DOHH2 (cell line): ENCODE measurements around the gene MOV10L1.
A peak's percentile ranks its signal among the peaks of the same experiment; 100 is the strongest.

Experiments
- H3F3A ChIP-seq: fragments of 200-600 bp; sonication (generic), shearing (Covaris generic); 2 replicates; pipeline ENCODE4 v1.6.0; 2016; ENCODE audit warnings: antibody characterized with exemption, mild to moderate bottlenecking; ENCODE audit not compliant: control insufficient read depth, insufficient read depth
- H3K27ac ChIP-seq: fragments of 200-600 bp; sonication (generic); 2 replicates; pipeline ENCODE4 v1.5.1; 2014; ENCODE audit warnings: low read depth, mild to moderate bottlenecking, low read length, moderate library complexity
- H3K27me3 ChIP-seq: fragments of 200-600 bp; sonication (generic); 2 replicates; pipeline ENCODE4 v1.6.1; 2014; ENCODE audit warnings: mild to moderate bottlenecking, low read length, mixed read lengths; ENCODE audit not compliant: control insufficient read depth
- H3K36me3 ChIP-seq: fragments of 200-600 bp; sonication (generic); 2 replicates; pipeline ENCODE4 v1.6.1; 2014; ENCODE audit warnings: mild to moderate bottlenecking, low read length, moderate library complexity, mixed read lengths; ENCODE audit not compliant: control insufficient read depth
- H3K4me1 ChIP-seq: fragments of 200-600 bp; sonication (generic); 2 replicates; pipeline ENCODE4 v1.6.1; 2014; ENCODE audit warnings: mild to moderate bottlenecking, low read length, mixed read lengths; ENCODE audit not compliant: control insufficient read depth
- H3K4me2 ChIP-seq: fragments of 200-600 bp; sonication (generic); 2 replicates; pipeline ENCODE4 v1.6.0; 2014; ENCODE audit warnings: mild to moderate bottlenecking, low read length, moderate library complexity
- H3K4me3 ChIP-seq: fragments of 200-600 bp; sonication (generic); 2 replicates; pipeline ENCODE4 v1.5.1; 2014; ENCODE audit warnings: mild to moderate bottlenecking, low read length, mixed read lengths
- H3K79me2 ChIP-seq: fragments of 200-600 bp; sonication (generic); 2 replicates; pipeline ENCODE4 v1.6.1; 2014; ENCODE audit warnings: mild to moderate bottlenecking, low read length, mixed read lengths; ENCODE audit not compliant: control insufficient read depth
- H3K9me2 ChIP-seq: fragments of 200-600 bp; sonication (generic); replicated peaks from 2 replicates; pipeline ENCODE4 v1.6.1; 2014; ENCODE audit warnings: mild to moderate bottlenecking, low read length, mixed read lengths; ENCODE audit not compliant: control insufficient read depth
- H3K9me3 ChIP-seq: fragments of 200-600 bp; sonication (generic); 2 replicates; pipeline ENCODE4 v1.6.1; 2014; ENCODE audit warnings: antibody characterized with exemption, low read length, mixed read lengths; ENCODE audit not compliant: control insufficient read depth, insufficient read depth
- H4K20me1 ChIP-seq: fragments of 200-600 bp; sonication (generic); 2 replicates; pipeline ENCODE4 v1.6.0; 2014; ENCODE audit warnings: low read depth, mild to moderate bottlenecking, antibody characterized with exemption, low read length, moderate library complexity; ENCODE audit not compliant: control insufficient read depth, insufficient read depth
- EZH2phosphoT487 ChIP-seq: fragments of 200-600 bp; sonication (generic); IDR thresholded peaks from 2 replicates; pipeline ENCODE4 v1.6.1; 2017; ENCODE audit warnings: borderline replicate concordance, mild to moderate bottlenecking, antibody characterized with exemption, low read length, moderate library complexity, mixed read lengths
- TF ChIP-seq, protein P1 (sequence below): fragments of 200-600 bp; sonication (generic); IDR thresholded peaks from one replicate; pipeline ENCODE4 v1.5.1; 2014; ENCODE audit warnings: antibody characterized with exemption, mild to moderate bottlenecking, low read depth, low read length; ENCODE audit not compliant: poor library complexity, severe bottlenecking

The MOV10L1 gene

DNA sequence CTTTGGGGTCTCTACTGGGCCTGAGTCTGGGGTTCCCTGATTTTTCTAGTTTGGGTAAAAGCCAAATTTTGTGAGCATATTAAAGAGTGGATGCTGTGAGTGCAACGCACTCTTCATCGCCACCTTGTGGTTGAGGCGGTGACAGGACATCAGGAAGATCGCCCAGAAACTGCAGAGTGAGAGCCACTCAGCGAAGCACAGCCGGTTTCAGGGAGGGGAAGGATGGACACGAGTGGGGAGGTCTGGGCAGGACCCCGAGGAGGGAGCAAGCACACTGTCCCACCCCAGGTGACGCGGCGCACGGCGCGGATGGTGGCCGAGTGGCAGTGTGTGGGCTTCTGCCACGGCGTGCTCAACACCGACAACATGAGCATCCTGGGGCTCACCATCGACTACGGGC, 120.1 kb downstream of the MOV10L1 start:
- Histone ChIP-seq H3K9me2 (no peaks in the 10 kb centered on the region), H4K20me1 (peaks cover 17% of the 10 kb centered on the region; the same call in 1 of the 2 replicates), H3K27me3 (no peaks in the 10 kb centered on the region), H3K79me2 (peaks cover 86% of the 10 kb centered on the region), H3F3A (peaks cover 5% of the 10 kb centered on the region), H3K9me3 (no peaks in the 10 kb centered on the region), H3K36me3 (peaks cover 90% of the 10 kb centered on the region), H3K4me1 (peaks cover 30% of the 10 kb centered on the region), H3K27ac (no peak overlapping the region), H3K4me2 (no peak overlapping the region), H3K4me3 (no peak overlapping the region)
- TF ChIP-seq, protein P1, sequence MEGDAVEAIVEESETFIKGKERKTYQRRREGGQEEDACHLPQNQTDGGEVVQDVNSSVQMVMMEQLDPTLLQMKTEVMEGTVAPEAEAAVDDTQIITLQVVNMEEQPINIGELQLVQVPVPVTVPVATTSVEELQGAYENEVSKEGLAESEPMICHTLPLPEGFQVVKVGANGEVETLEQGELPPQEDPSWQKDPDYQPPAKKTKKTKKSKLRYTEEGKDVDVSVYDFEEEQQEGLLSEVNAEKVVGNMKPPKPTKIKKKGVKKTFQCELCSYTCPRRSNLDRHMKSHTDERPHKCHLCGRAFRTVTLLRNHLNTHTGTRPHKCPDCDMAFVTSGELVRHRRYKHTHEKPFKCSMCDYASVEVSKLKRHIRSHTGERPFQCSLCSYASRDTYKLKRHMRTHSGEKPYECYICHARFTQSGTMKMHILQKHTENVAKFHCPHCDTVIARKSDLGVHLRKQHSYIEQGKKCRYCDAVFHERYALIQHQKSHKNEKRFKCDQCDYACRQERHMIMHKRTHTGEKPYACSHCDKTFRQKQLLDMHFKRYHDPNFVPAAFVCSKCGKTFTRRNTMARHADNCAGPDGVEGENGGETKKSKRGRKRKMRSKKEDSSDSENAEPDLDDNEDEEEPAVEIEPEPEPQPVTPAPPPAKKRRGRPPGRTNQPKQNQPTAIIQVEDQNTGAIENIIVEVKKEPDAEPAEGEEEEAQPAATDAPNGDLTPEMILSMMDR = peak; percentile 94
- TF ChIP-seq EZH2phosphoT487 = no peak

DNA sequence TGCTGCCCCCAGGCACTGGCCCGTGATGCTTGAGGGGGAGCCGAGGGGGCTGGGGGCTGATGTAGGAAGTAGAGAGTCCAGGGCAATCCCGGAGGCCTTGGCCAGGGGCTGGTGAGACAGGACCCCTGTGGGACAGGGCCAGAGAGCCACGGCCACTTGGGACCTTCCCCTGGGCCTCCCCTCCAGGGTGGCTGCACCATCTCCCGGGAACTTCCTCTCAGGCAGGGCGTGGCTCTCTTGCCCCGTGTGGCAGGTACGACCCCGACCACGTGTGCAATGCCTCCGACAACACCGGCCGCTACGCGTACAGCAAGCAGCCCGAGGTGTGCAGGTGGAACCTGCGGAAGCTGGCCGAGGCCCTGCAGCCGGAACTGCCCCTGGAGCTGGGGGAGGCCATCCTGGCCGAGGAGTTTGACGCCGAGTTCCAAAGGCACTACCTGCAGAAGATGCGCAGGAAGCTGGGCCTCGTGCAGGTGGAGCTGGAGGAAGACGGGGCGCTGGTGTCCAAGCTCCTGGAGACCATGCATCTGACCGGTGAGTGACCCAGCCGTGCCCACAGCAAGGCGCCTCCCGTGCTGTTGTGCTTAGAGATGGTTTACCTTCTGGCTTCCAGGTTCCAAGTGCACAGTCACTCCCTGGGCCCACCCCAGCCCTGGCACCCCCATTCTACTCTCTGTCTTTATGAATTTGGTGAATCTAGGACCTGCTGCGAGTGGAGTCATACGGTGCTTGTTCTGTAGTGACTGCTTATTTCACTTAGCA, 120.8 kb downstream of the MOV10L1 start:
- H3K27ac ChIP-seq = no peak overlapping the region
- H3K27me3 ChIP-seq = no peaks in the 10 kb centered on the region
- H3K4me3 ChIP-seq = no peak overlapping the region
- no peak overlapping the region for H3K4me2 ChIP-seq
- H3F3A ChIP-seq = peaks cover 4% of the 10 kb centered on the region; the same call in 1 of the 2 replicates
- H3K36me3 ChIP-seq = peaks cover 89% of the 10 kb centered on the region
- no peaks in the 10 kb centered on the region for H3K9me2 ChIP-seq
- H3K4me1 ChIP-seq = peaks cover 30% of the 10 kb centered on the region
- TF ChIP-seq, protein P1 = no peak
- no peak for TF ChIP-seq EZH2phosphoT487
- H4K20me1 ChIP-seq = peaks cover 17% of the 10 kb centered on the region; the same call in 1 of the 2 replicates
- H3K9me3 ChIP-seq = no peaks in the 10 kb centered on the region
- peaks cover 83% of the 10 kb centered on the region for H3K79me2 ChIP-seq

DNA sequence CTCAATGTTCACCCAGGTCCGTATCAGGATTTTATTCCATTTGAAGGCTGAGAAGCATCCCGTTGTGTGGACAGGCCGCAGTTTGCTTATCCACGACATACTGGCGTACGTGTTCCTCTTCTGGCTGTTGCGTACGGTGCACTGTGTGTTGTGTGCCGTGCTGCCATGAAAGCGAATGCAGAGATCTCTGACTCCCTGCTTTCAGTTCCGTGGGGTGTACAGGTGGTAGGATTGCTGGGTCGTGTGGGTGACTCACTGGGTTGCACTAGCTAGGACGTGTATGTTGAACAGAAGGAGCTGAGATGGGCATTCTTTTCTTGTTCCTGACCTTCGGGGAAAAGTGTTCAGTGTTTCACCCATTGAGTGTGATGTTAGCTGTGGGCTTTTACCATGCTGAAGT, 121.3 kb downstream of the MOV10L1 start:
- H3K27ac ChIP-seq = no peak overlapping the region

More for the DNA sequence above, 121.3 kb downstream of the MOV10L1 start:
- Histone ChIP-seq H3K4me3 (no peak overlapping the region), H3K9me3 (no peaks in the 10 kb centered on the region), H3K4me2 (no peak overlapping the region), H3K9me2 (no peaks in the 10 kb centered on the region), H3K27me3 (no peaks in the 10 kb centered on the region), H3K4me1 (peaks cover 25% of the 10 kb centered on the region), H3K36me3 (peaks cover 89% of the 10 kb centered on the region), H3F3A (peaks cover 4% of the 10 kb centered on the region; the same call in 1 of the 2 replicates), H3K79me2 (peaks cover 83% of the 10 kb centered on the region), H4K20me1 (peaks cover 17% of the 10 kb centered on the region; the same call in 1 of the 2 replicates)
- TF ChIP-seq EZH2phosphoT487 = no peak
- TF ChIP-seq, protein P1 = no peak
